ENCODE measurements around the gene LRP2.

- TF ChIP-seq TAF1 (IDR thresholded peaks at IDR 0.05; ENCODE audit: low read depth, low read length), result no peak
- TF ChIP-seq CBX8 (IDR thresholded peaks at IDR 0.05; ENCODE audit: borderline replicate concordance, low read depth, low read length), result no peak
- no peak for TF ChIP-seq BCL11A (IDR thresholded peaks at IDR 0.05; ENCODE audit: low read depth in 2 of 2, low read length in 2 of 2)
- TF ChIP-seq MAX (IDR thresholded peaks at IDR 0.05), result no peak
- no peak for TF ChIP-seq CTCF (IDR thresholded peaks at IDR 0.05; ENCODE audit: control extremely low read depth in 1 of 3, insufficient read depth in 1 of 3, low read depth in 1 of 3, low read length in 3 of 3)
- TF ChIP-seq RAD21 (IDR thresholded peaks at IDR 0.05 in 1 of 2, conservative IDR thresholded peaks at IDR 0.05 in 1 of 2; ENCODE audit: low read depth in 2 of 2, low read length in 2 of 2), result no peak
- no peak for TF ChIP-seq BRCA1 (IDR thresholded peaks at IDR 0.05; ENCODE audit: low read depth, low read length)
- no peak for TF ChIP-seq ZNF274 (IDR thresholded peaks at IDR 0.05; ENCODE audit: borderline replicate concordance, extremely low read depth, low read length)
- TF ChIP-seq RFX5 (IDR thresholded peaks at IDR 0.05; ENCODE audit: borderline replicate concordance, low read depth, low read length), result no peak
- TF ChIP-seq EZH2 (IDR thresholded peaks at IDR 0.05; ENCODE audit: low read depth, low read length, severe bottlenecking), result no peak
- no peak for TF ChIP-seq SIN3A (conservative IDR thresholded peaks at IDR 0.05 in 1 of 2, IDR thresholded peaks at IDR 0.05 in 1 of 2; ENCODE audit: low read depth in 1 of 2, low read length in 2 of 2)
- TF ChIP-seq POLR2AphosphoS5 (IDR thresholded peaks at IDR 0.05; ENCODE audit: low read depth, low read length), result no peak
Measured at GRCh38 chr2:169384816-169385215, 22.5 kb upstream of the LRP2 start.

All from H1 (cell line).